Retina (tissue), 1 donor: Measurements from ENCODE around the gene MARCKS.

ENCODE experiments used
- DNase-seq: peaks from one replicate; pipeline ENCODE4 v3.0.0-alpha.2; 2016

Gene MARCKS

GRCh38 chr6:113856625-113857555, at the start of gene MARCKS:
Gene MARCKS, plus strand, starts transcription at chr6:113857345. Its CDS starts 401 bp downstream, at chr6:113857746.
- peak; percentile 99 for DNase-seq

- no peak for DNase-seq
Measured at GRCh38 chr6:113809826-113810225, 47.3 kb upstream of the MARCKS start.

DNA sequence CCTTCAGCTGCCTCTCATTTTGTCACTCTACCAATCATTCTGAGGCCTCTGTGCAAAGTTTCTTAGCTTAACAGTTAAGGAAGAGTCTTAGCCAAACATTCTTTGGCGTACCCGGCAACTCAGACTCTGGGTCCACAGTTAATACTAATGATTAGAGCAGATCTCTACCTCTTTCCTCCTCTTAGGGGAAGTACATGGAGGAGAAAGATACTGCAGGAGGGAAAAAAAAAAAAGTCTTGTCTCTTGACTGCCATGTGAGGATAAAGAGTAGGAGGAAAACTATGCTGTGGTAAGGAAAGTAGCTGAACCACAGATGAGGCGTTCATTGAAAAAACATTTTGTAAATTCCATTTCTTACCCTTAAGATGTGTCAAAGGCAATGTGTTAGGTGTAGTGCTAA, 44.0 kb upstream of the MARCKS start:
- DNase-seq, result no peak

- no peak for DNase-seq
Measured at GRCh38 chr6:113818578-113818977, 38.6 kb upstream of the MARCKS start.

DNA sequence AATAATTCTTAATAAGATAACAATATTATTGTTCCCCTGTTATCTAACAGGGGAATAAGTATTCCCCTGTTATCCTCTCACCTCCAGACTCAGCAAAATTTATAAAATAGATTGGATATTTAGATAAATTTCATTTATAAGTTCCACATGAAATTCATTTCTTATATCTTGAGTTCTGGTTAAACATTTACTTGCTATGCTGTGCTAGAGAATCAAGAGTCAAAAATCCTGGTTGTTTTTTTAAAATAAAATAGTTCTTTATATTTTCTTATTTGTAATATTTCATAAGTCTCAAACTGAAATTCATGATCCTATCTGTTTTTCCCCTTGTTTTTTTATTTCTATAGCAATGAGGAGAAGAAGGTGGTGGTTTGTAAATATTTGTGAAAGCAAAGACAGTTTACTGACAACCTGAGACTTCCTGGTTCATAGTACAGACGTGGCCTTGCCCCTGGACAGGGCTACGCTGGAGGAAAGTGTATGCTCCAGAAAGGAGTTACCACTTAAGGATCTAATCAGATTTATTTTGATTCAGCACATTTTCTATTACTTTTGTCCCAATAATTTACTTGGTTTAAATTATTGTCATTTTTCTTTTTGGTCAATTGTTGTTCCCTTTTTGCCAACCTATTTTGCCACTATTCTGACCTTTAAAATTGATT, 37.8 kb upstream of the MARCKS start:
- no peak for DNase-seq

DNA sequence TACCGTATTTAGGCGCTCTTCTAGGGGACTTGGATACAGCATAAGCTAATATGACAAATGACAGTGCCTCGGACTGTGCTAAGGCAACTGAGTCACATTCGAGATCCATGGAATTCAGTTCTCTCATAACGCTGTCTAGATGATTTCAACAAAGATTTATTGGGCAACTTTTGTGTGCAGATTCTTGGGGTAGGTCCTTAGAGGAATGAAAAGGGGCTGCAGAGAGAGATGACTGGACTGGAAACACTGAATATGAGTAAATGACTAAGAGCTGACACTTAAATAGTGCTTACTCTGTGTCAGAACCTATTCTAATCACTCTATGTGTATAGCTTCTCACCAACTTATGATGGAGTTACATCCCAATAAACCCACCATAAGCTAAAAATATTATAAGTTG, 36.4 kb upstream of the MARCKS start:
- DNase-seq, result no peak

GRCh38 chr6:113821445-113821844, 35.7 kb upstream of the MARCKS start:
- DNase-seq, result no peak

DNA sequence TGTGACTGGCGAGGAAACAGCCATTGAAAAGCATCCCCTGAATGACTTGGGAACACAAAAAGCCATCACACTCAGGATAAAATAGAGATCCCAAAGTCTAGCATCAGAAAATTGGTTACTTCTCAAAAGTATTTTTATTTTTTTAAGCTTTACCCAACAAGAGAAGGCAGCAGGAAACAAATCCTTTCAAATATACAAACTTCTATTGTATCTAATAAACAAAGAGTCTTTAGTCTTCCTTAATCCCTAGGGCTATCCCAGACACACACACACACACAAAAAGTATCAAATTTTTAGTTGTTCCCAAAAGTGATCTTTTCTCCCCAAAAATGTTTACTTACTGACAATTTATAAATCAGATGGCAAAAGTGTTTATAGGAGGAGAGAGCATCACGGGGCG, 33.2 kb upstream of the MARCKS start:
- no peak for DNase-seq

DNA sequence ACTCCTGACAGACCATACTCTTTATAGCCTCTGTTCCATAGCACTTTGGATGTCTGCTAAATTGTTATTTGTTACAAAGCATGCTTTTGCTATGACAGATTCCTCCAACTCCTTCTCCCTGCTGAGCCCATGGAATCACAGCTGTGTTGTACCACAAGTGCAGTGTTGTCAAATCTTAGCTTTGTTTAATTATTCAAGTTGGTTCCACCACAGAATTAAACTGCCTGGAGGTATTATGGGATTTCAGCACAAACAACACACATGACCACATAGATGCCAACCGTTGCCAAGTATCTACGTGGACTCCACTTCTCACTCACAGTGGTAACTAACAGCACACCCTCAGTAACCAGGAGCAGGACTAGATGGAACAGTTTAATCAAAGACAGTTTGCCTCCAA, 32.7 kb upstream of the MARCKS start:
- DNase-seq, result no peak

DNA sequence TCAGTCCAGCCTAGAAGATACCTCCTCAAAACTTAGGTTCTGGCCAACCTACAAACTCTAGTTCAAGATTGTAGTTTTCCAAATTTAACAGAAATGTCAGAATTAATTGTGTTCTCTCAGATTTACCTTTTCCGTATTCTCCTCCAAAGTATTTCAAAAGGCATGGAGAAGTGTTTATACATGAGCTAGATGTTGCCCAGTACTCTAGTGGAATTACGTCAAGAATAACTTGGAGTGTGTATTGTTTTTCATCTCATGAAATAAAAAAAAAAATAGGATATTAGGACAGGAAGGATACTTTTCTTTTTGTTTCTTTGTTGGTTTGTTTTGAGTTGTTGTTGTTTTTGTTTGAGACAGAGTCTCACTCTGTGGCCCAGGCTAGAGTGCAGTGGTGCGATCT, 32.3 kb upstream of the MARCKS start:
- no peak for DNase-seq

- peak; percentile 21 for DNase-seq
Measured at GRCh38 chr6:113825781-113826180, 31.4 kb upstream of the MARCKS start.

DNA sequence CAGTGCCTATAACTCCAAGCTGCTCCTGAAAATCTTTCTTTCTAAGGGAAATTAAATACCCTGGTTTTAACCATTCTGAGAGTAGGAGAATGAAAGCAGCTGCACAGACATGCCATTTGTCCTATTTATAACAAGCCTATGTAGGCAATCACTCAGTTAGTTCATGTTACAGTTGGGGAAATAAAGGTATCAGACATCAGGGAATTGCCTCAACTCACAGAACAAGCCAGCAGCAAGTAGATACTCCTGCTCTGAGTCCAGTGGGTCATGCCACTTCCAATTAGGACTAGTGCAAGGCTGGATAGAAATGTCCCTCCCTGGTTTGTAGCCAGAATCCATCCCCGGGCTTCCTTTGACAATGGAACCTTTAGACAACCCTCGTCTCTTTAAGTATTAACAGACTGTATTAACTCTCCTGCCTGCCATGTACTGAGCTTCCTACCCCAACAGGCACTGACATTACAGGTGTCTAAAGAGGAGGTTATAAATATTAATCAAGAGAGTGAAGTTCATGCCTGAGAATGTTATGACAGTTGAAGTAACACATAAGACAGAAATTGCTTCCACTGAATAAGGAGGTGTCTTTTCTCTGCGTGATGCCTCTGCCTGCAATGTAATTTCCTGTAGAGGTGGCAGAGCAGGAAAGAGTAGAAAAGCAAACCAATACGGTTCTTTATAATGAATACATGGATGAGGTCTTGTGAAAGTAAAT, 28.0 kb upstream of the MARCKS start:
- DNase-seq, result no peak

GRCh38 chr6:113829696-113830045, 27.5 kb upstream of the MARCKS start:
- no peak for DNase-seq

- DNase-seq, result no peak
Measured at GRCh38 chr6:113830140-113830539, 27.0 kb upstream of the MARCKS start.

DNA sequence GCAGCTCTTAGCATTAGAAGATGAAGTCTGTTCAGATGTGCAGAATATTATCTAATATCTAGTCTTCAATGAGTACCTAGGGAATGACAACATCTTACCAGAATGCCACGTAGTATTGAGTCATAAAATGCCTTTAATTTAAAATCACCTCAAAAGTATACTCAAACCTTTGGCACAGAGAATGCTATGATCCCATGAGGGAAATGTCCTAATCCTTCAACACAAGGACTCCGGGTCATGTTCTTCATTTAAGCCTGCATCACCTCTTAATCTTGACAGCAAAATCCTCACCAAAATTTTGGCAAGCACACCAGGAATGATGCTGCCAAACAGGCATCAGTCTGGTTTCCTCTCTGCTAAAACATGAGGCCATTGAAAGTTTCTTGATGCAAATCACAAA, 23.6 kb upstream of the MARCKS start:
- no peak for DNase-seq

GRCh38 chr6:113837170-113837569, 20.0 kb upstream of the MARCKS start:
- DNase-seq, result no peak

DNA sequence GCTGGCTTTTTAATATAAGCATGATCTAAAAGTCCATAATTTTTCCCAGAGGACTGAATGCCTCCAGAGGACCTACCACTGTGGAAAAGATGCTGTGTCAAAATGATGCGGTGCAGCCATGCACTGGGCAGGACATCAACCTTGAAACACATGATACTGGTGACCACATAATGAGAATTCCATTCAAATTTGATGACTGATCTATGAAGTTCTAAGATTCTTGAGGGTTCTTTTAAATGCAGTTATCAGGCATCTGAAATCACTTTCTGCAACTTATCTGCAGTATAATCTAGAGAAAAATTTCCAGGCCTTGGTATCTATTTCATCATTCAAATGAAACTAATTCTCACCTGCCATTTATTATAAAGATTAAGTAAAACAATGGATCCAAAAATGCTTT, 15.0 kb upstream of the MARCKS start:
- DNase-seq, result no peak

DNA sequence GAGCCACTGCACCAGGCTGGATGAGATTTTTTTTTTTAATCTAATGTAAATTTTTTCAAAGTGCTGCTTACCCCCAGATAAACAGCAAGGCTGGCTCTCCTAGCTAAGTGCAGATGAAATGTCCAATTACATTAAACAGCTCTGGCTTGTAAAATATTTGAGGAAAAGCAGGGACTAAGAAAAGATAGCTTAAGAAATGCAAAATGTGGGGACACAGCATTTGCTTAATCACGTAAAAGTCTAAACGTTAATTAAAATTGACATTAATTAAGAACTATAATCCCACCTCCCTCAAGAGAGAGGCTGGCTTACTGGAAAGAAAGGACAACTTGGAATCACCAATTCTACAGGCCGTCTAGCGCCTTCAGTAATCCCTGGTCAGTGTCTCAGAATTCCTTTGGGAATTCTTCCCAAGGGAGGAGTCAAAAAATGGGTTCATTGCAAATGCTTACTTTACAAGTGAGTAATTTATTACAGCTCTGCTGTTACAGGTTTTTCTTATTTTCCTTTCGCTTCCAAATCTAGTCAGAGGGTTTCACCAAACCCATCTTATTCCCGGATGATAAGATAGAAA, 13.6 kb upstream of the MARCKS start:
- no peak for DNase-seq

GRCh38 chr6:113846577-113846976, 10.6 kb upstream of the MARCKS start:
- no peak for DNase-seq

DNA sequence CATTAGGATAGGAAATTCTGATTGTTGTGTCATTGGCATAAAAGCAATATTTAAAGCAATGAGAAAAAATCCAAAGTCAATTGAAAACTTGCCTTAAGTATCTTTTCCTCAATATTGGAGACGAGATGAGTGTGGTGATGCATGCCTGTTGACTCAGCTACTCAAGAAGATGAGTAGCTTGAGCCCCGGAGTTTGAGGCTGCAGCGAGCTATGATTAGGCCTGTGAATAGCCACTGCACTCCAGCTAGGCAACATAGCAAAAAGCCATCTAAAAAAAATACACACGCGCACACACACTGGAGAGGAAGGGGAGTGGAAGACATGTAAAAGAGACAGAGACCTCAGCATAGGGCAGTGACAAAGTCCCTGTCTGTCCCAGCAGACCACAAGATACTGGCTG, 9.7 kb upstream of the MARCKS start:
- DNase-seq, result no peak

- no peak for DNase-seq
Measured at GRCh38 chr6:113848280-113848679, 8.9 kb upstream of the MARCKS start.

DNA sequence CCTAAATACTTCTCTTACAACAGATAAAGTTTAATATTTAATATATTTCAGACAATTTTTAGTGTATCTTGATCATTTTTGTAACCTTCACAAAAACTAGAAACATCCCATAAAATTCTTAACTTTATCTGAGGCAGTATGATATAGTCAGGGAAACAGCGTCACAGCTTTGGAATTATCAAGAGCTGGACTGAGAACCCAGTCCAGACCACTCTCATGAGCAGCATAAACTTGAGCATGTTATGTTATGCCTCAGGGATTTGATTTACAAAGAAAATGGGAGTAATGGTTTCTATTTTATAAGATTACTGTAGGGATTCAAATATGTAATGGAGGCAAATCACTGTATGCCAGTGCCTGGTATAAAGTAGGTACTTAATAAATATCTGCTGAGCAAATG, 8.3 kb upstream of the MARCKS start:
- DNase-seq, result no peak

- no peak for DNase-seq
Measured at GRCh38 chr6:113853252-113853651, 3.9 kb upstream of the MARCKS start.
